HepG2 (cell line): ENCODE results near the gene BRAP. TPM values are rescaled to one million over a fixed set of nuclear protein-coding genes. Genes with fewer than 3 reads are reported as not detected.

ENCODE experiments used
- ATAC-seq: fragments of 200-7000 bp; cut with Tn5 transposase; 3 replicates; pipeline ENCODE4 v1.9.1; 2020; ENCODE audit warnings: mild to moderate bottlenecking, moderate library complexity
- BruUV-seq: library from RNA; stranded (reverse); fragments of 400-500 nt; replicated peaks from 2 replicates; lab custom pipeline; 2021; lab: Mats Ljungman, UMichigan
- CTCF ChIA-PET: fragments of 300-600 bp; formaldehyde crosslinking; extraction: SDS; loops from one replicate; lab custom pipeline; 2021; ENCODE audit warnings: low total read pairs, inconsistent platforms, low intra/inter-chr PET ratio; lab: Yijun Ruan, JAX
- POLR2A ChIA-PET: fragments of 350-600 bp; sonication (Branson Sonifier 250); formaldehyde crosslinking; loops from one replicate; lab custom pipeline; 2020; ENCODE audit warnings: antibody characterized with exemption, inconsistent platforms; lab: Yijun Ruan, JAX
- DNase-seq: peaks from one replicate; pipeline ENCODE4 v3.0.0-alpha.2; 2015; ENCODE audit warnings: low spot score
- FAIRE-seq: peaks from 3 replicates; lab custom pipeline; 2011; peaks lifted over from hg19 to GRCh38; lab: Jason Lieb, UNC
- H2AFZ ChIP-seq: one replicate; pipeline ENCODE4 v1.6.1; 2011; ENCODE audit warnings: low read length, inconsistent platforms
- H3K27ac ChIP-seq: fragments of 300-600 bp; 3 replicates; pipeline ENCODE4 v1.8.0; 2011; ENCODE audit warnings: mixed run types, mild to moderate bottlenecking, mixed read lengths, low read length, inconsistent platforms; ENCODE audit not compliant: insufficient read depth; ENCODE audit errors: extremely low read length
- H3K27me3 ChIP-seq, 2 experiments: fragments of 200-600 bp in 1 of 2; 2 replicates in 1 of 2; 3 replicates in 1 of 2; pipeline versions ENCODE4 v1.6.0 to v1.8.0; 2011; ENCODE audit warnings: low read length in 2 of 2, mild to moderate bottlenecking in 2 of 2, moderate library complexity in 2 of 2, inconsistent platforms in 1 of 2; ENCODE audit not compliant: insufficient read depth in 2 of 2, control insufficient read depth in 1 of 2
- H3K36me3 ChIP-seq, 2 experiments: fragments of 200-600 bp in 1 of 2; replicated peaks in 1 of 2; 2 replicates in 1 of 2; 3 replicates in 1 of 2; pipeline versions ENCODE4 v1.5.1 to v1.8.0; 2011; ENCODE audit warnings: low read length in 2 of 2, inconsistent platforms in 1 of 2; ENCODE audit not compliant: insufficient read depth in 2 of 2, control insufficient read depth in 1 of 2
- H3K4me1 ChIP-seq: 2 replicates; pipeline ENCODE4 v1.5.1; 2012; ENCODE audit warnings: low read length, inconsistent platforms; ENCODE audit not compliant: insufficient read depth
- H3K4me2 ChIP-seq: 2 replicates; pipeline ENCODE4 v1.6.0; 2011; ENCODE audit warnings: low read depth, low read length, inconsistent platforms
- H3K4me3 ChIP-seq, 3 experiments: fragments of 200-600 bp in 1 of 3; sonication (generic), shearing (Covaris generic) in 1 of 3; replicated peaks in 1 of 3; 2 replicates each; pipeline ENCODE4 v1.5.1; 2011 to 2016; ENCODE audit warnings: low read length in 3 of 3, inconsistent platforms in 2 of 3, low read depth in 2 of 3, mild to moderate bottlenecking in 2 of 3, control low read depth in 1 of 3, mixed read lengths in 1 of 3; ENCODE audit not compliant: insufficient read depth in 1 of 3
- H3K79me2 ChIP-seq: one replicate; pipeline ENCODE4 v1.6.1; 2011; ENCODE audit warnings: low read length, inconsistent platforms; ENCODE audit not compliant: insufficient read depth
- H3K9ac ChIP-seq: 2 replicates; pipeline ENCODE4 v1.6.0; 2011; ENCODE audit warnings: mild to moderate bottlenecking, low read depth, low read length, inconsistent platforms; ENCODE audit not compliant: insufficient read depth
- H3K9me3 ChIP-seq: 2 replicates; pipeline ENCODE4 v1.5.1; 2012; ENCODE audit warnings: mild to moderate bottlenecking, low read length
- H4K20me1 ChIP-seq: 2 replicates; pipeline ENCODE4 v1.6.0; 2011; ENCODE audit warnings: inconsistent platforms, mild to moderate bottlenecking, low read length, moderate library complexity; ENCODE audit not compliant: insufficient read depth
- ELF4 ChIP-seq: sonication (generic); formaldehyde crosslinking; IDR thresholded peaks from 2 replicates; pipeline ENCODE4 v1.5.0; 2020; ENCODE audit warnings: missing genetic modification reagents, mild to moderate bottlenecking, moderate library complexity, borderline replicate concordance
- FLYWCH1 ChIP-seq: sonication (generic); formaldehyde crosslinking; IDR thresholded peaks from 2 replicates; pipeline ENCODE4 v1.8.1; 2023; ENCODE audit warnings: mild to moderate bottlenecking, missing genetic modification reagents
- IKZF4 ChIP-seq: sonication (generic); formaldehyde crosslinking; IDR thresholded peaks from 2 replicates; pipeline ENCODE4 v1.5.1; 2020; ENCODE audit warnings: borderline replicate concordance, mild to moderate bottlenecking, low read depth, missing genetic modification reagents; ENCODE audit errors: not compliant biosample characterization
- TARDBP ChIP-seq: sonication (generic); formaldehyde crosslinking; IDR thresholded peaks from 2 replicates; pipeline ENCODE4 v1.8.0; 2022; ENCODE audit warnings: mild to moderate bottlenecking, missing genetic modification reagents
- TFAP4 ChIP-seq: sonication (generic); IDR thresholded peaks from 2 replicates; pipeline ENCODE4 v1.6.1; 2016; ENCODE audit warnings: low read depth, borderline replicate concordance
- ZNF207 ChIP-seq: fragments of 450-650 bp; IDR thresholded peaks from 2 replicates; pipeline ENCODE4 v1.6.1; 2016; ENCODE audit warnings: antibody characterized with exemption, borderline replicate concordance
- ZNF274 ChIP-seq: sonication (generic); formaldehyde crosslinking; IDR thresholded peaks from 2 replicates; pipeline ENCODE4 v1.5.1; 2020; ENCODE audit warnings: mild to moderate bottlenecking, missing genetic modification reagents
- ZNF503 ChIP-seq: sonication (generic); formaldehyde crosslinking; IDR thresholded peaks from 2 replicates; pipeline ENCODE4 v1.4.0; 2020; ENCODE audit warnings: missing genetic modification reagents
- ZNF547 ChIP-seq: sonication (generic); formaldehyde crosslinking; IDR thresholded peaks from 2 replicates; pipeline ENCODE4 v1.5.1; 2020; ENCODE audit warnings: mild to moderate bottlenecking, missing genetic modification reagents
- ZNF619 ChIP-seq: sonication (generic); formaldehyde crosslinking; IDR thresholded peaks from 2 replicates; pipeline ENCODE4 v1.4.0; 2020; ENCODE audit warnings: mild to moderate bottlenecking, missing genetic modification reagents
- ZNF792 ChIP-seq: IDR thresholded peaks from 2 replicates; pipeline ENCODE4 v1.6.1; 2016
- ZNF878 ChIP-seq: sonication (generic); formaldehyde crosslinking; IDR thresholded peaks from 2 replicates; pipeline ENCODE4 v1.8.1; 2023; ENCODE audit warnings: mild to moderate bottlenecking, missing genetic modification reagents, moderate library complexity
- ZSCAN12 ChIP-seq: sonication (generic); formaldehyde crosslinking; IDR thresholded peaks from 2 replicates; pipeline ENCODE4 v1.9.0; 2021; ENCODE audit warnings: mild to moderate bottlenecking, missing genetic modification reagents
- whole genome bisulfite sequencing: methylation state at CpG from one replicate; pipeline ENCODE4 v1.1.6; 2017; ENCODE audit warnings: low lambda C conversion rate; 5-methylcytosine and 5-hydroxymethylcytosine counted together
- in situ Hi-C: cut with HindIII; loops from 2 replicates; pipeline ENCODE4 v1.10.0; 2017; ENCODE audit warnings: low pct_unique_long_range_greater_than_20kb; ENCODE audit not compliant: extremely low pct_ligation_motif_present
- intact Hi-C: fragments of 100-400 bp; cut with micrococcal nuclease; formaldehyde crosslinking; loops from one replicate; pipeline ENCODE4 v1.10.0; 2022; ENCODE audit not compliant: unreplicated experiment
- polyA plus RNA-seq, 8 experiments: library from polyadenylated mRNA; depleted of rRNA in 3 of 8; stranded (reverse) in 7 of 8; unstranded in 1 of 8; fragments of >200 nt; fragmentation: Illumina TruSeq in 4 of 8; extraction: Trizol in 4 of 8; gene quantifications; 2 replicates each; pipeline versions ENCODE4 v1.2.1 to v1.2.3, GENCODE V29; 2011 to 2016; ENCODE audit warnings: low read depth in 4 of 8, missing spikeins in 1 of 8, mixed read lengths in 1 of 8; ENCODE audit not compliant: insufficient read depth in 1 of 8
- total RNA-seq, 5 experiments: library from RNA; depleted of rRNA; stranded (reverse); fragments of >200 nt; fragmentation: Illumina TruSeq; extraction: Trizol; gene quantifications; 2 replicates each; pipeline ENCODE4 v1.2.3, GENCODE V29; 2016; ENCODE audit warnings: low read depth in 1 of 5
- TF ChIP-seq, protein P1 (sequence below): sonication (generic); formaldehyde crosslinking; IDR thresholded peaks from 2 replicates; pipeline ENCODE4 v1.8.0; 2022; ENCODE audit warnings: missing genetic modification reagents, mild to moderate bottlenecking, moderate library complexity, borderline replicate concordance
- TF ChIP-seq, protein P2 (sequence below): sonication (generic); formaldehyde crosslinking; IDR thresholded peaks from 2 replicates; pipeline ENCODE4 v1.5.1; 2020; ENCODE audit warnings: missing genetic modification reagents, mild to moderate bottlenecking, borderline replicate concordance

BRAP gene
- total and polyA plus RNA-seq, 2 of the 13 experiments (the other 11 are each of a cell fraction or from before 2014, with no cell fraction given), result 8.1 to 15.4 TPM

DNA sequence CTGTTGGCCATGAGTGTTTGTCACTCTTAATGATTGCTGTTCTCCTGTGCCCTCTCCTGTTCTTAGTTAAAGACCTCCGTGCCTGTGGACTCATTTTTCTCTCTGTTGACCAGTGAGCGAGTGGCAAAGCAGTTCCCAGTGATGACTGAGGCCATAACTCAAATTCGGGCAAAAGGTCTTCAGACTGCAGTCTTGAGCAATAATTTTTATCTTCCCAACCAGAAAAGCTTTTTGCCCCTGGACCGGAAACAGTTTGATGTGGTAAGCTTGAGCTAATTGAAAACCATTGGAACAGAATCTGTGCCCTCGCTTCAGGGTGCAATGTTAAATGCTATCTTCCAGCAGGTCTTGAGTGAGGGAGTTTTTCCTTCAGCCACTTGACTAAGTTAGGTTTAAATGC lies 19.9 kb upstream of the BRAP start:
- in situ Hi-C loops (no loop called here), intact Hi-C loops (no loop called here)
- peaks cover 10 to 51% of the 10 kb centered on the region in 2 experiments; a peak in 4 of 5 replicates for H3K36me3 ChIP-seq
- ChIA-PET CTCF (no interaction called here), POLR2A (no interaction called here)
- DNase-seq, result no peak
- no peaks in the 10 kb centered on the region for H3K9me3 ChIP-seq
- FAIRE-seq, result no peak
- BruUV-seq, result no TSS peak
- no peaks in the 10 kb centered on the region for H3K4me1 ChIP-seq
- 87% methylated on average over 5 of the region's 5 CpGs for WGBS
- no peak overlapping the region for H3K9ac ChIP-seq
- no peak for TF ChIP-seq ZNF547
- no peak for TF ChIP-seq ZNF503
- no peak for TF ChIP-seq TARDBP (CRISPR knock-in tag)
- no peak for TF ChIP-seq FLYWCH1
- no peak for TF ChIP-seq ZNF792 (CRISPR knock-in tag)
- no peak for TF ChIP-seq IKZF4 (CRISPR knock-in tag)
- no peak for TF ChIP-seq ELF4 (CRISPR knock-in tag)
- TF ChIP-seq ZNF619 (CRISPR knock-in tag), result no peak
- TF ChIP-seq ZNF207, result no peak
- no peak for TF ChIP-seq ZSCAN12 (CRISPR knock-in tag)
- TF ChIP-seq, protein P1, sequence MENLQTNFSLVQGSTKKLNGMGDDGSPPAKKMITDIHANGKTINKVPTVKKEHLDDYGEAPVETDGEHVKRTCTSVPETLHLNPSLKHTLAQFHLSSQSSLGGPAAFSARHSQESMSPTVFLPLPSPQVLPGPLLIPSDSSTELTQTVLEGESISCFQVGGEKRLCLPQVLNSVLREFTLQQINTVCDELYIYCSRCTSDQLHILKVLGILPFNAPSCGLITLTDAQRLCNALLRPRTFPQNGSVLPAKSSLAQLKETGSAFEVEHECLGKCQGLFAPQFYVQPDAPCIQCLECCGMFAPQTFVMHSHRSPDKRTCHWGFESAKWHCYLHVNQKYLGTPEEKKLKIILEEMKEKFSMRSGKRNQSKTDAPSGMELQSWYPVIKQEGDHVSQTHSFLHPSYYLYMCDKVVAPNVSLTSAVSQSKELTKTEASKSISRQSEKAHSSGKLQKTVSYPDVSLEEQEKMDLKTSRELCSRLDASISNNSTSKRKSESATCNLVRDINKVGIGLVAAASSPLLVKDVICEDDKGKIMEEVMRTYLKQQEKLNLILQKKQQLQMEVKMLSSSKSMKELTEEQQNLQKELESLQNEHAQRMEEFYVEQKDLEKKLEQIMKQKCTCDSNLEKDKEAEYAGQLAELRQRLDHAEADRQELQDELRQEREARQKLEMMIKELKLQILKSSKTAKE (CRISPR knock-in tag), result no peak
- TF ChIP-seq, protein P2, sequence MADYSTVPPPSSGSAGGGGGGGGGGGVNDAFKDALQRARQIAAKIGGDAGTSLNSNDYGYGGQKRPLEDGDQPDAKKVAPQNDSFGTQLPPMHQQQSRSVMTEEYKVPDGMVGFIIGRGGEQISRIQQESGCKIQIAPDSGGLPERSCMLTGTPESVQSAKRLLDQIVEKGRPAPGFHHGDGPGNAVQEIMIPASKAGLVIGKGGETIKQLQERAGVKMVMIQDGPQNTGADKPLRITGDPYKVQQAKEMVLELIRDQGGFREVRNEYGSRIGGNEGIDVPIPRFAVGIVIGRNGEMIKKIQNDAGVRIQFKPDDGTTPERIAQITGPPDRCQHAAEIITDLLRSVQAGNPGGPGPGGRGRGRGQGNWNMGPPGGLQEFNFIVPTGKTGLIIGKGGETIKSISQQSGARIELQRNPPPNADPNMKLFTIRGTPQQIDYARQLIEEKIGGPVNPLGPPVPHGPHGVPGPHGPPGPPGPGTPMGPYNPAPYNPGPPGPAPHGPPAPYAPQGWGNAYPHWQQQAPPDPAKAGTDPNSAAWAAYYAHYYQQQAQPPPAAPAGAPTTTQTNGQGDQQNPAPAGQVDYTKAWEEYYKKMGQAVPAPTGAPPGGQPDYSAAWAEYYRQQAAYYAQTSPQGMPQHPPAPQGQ (CRISPR knock-in tag), result no peak
- TF ChIP-seq ZNF878, result no peak
- TF ChIP-seq ZNF274 (CRISPR knock-in tag), result no peak
- TF ChIP-seq TFAP4, result no peak
- no peaks in the 10 kb centered on the region for H4K20me1 ChIP-seq
- ATAC-seq, result no peak
- no peak overlapping the region for H3K4me3 ChIP-seq
- H3K27me3 ChIP-seq, result no peaks in the 10 kb centered on the region
- H3K4me2 ChIP-seq, result no peak overlapping the region
- no peak overlapping the region for H3K27ac ChIP-seq
- H2AFZ ChIP-seq, result no peak overlapping the region
- no peaks in the 10 kb centered on the region for H3K79me2 ChIP-seq
